Hair follicular keratinocyte (primary cell): Measurements from ENCODE around the gene TEKT3. TPM values are rescaled to one million over a fixed set of nuclear protein-coding genes. Genes with fewer than 3 reads are reported as not detected.

Experiments
- total RNA-seq: library from RNA; depleted of rRNA; stranded (reverse); fragments of >200 nt; gene quantifications from 2 replicates; pipeline ENCODE4 v1.2.3, GENCODE V29; 2015

The TEKT3 gene
- not detected in 2 replicates for total RNA-seq

DNA sequence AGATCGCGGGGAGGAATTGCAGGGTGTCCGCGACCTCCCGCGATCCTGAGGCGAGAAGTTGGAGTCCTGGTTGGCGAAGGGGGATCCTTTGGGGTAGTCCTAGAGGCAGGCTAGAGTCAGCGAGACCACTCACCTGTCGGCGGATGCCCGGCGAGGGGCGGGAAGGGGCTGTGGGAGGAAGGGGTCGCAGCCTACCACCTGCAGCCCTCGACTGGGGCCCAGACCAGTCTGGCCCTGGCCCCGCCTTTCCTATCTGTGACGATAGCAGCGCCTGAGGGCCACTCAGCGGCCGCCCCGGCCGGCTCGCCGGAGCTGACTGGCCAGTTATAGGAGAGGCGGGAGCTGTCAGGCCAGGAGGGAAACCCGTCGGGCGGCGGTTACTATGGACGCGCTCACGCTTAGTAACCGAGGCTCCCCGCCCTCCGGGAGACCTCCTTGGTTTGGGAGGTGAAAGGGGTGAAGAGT, at the start of gene TEKT3:
Gene TEKT3 (minus strand): TSS at position 213 of the 465 bp plus-strand sequence. CDS start 10,012 bp downstream, outside the sequence.

GRCh38 chr17:15265131-15265530, 76.3 kb downstream of the TEKT3 start, which contains the start of gene PMP22:
PMP22 (minus strand) TSS chr17:15265326; CDS start chr17:15260727, 4,599 bp downstream.

Other genes with a start within 250 kb of the TEKT3 start
- 1.2 and 1.9 TPM in 2 replicates for gene PMP22, start 76.3 kb downstream of the TEKT3 start, total RNA-seq
- 1.1 and 4.2 TPM in 2 replicates for gene CDRT4, start 126.0 kb upstream of the TEKT3 start, total RNA-seq
- gene TVP23C, start 221.9 kb upstream of the TEKT3 start, total RNA-seq = 2.7 and 5.8 TPM in 2 replicates